Type B pancreatic cell (in vitro differentiated cells): ENCODE measurements around the gene AEBP2. TPM values are rescaled to one million over a fixed set of nuclear protein-coding genes. Genes with fewer than 3 reads are reported as not detected.

Experiments used
- DNase-seq: peaks from one replicate; pipeline ENCODE4 v3.0.0; 2021; ENCODE audit warnings: mixed read lengths; ENCODE audit not compliant: unreplicated experiment; ENCODE audit errors: extremely low spot score
- H3K27ac Mint-ChIP-seq: 2 replicates; pipeline ENCODE4 v1.8.0; 2021; ENCODE audit warnings: mild to moderate bottlenecking, mixed read lengths
- H3K27me3 Mint-ChIP-seq: 2 replicates; pipeline ENCODE4 v1.8.0; 2021; ENCODE audit warnings: mixed read lengths
- H3K36me3 Mint-ChIP-seq: 2 replicates; pipeline ENCODE4 v1.8.0; 2021; ENCODE audit warnings: mixed read lengths
- H3K4me1 Mint-ChIP-seq: one replicate; pipeline ENCODE4 v1.8.0; 2021; ENCODE audit warnings: mixed read lengths; ENCODE audit not compliant: unreplicated experiment
- H3K4me3 Mint-ChIP-seq: 2 replicates; pipeline ENCODE4 v1.8.0; 2021; ENCODE audit warnings: mild to moderate bottlenecking, mixed read lengths
- H3K9me3 Mint-ChIP-seq: 2 replicates; pipeline ENCODE4 v1.8.0; 2021; ENCODE audit warnings: mixed read lengths
- CTCF ChIP-seq: fragments of 200-600 bp; sonication (generic); conservative IDR thresholded peaks from 2 replicates; pipeline ENCODE4 v1.5.0; 2021; ENCODE audit warnings: antibody characterized with exemption, mild to moderate bottlenecking
- total RNA-seq: library from RNA; stranded (reverse); gene quantifications from 2 replicates; pipeline ENCODE4 v1.2.1, GENCODE V29; 2021; ENCODE audit warnings: low replicate concordance

Gene AEBP2
- total RNA-seq, 1 donor from 2014 or later, result 45.8 TPM

- H3K36me3 Mint-ChIP-seq, result peaks cover 56% of the 10 kb centered on the region
- H3K27ac Mint-ChIP-seq, result no peak overlapping the region
- no peaks in the 10 kb centered on the region for H3K4me1 Mint-ChIP-seq
- no peaks in the 10 kb centered on the region for H3K27me3 Mint-ChIP-seq
- no peaks in the 10 kb centered on the region for H3K9me3 Mint-ChIP-seq
- TF ChIP-seq CTCF, result no peak
- DNase-seq, result no peak
- no peak overlapping the region for H3K4me3 Mint-ChIP-seq
Observed at GRCh38 chr12:19506497-19506896, 67.2 kb downstream of the AEBP2 start.

- Mint-ChIP-seq H3K4me1 (no peaks in the 10 kb centered on the region), H3K36me3 (peaks cover 52% of the 10 kb centered on the region), H3K27me3 (no peaks in the 10 kb centered on the region), H3K4me3 (no peak overlapping the region), H3K9me3 (no peaks in the 10 kb centered on the region), H3K27ac (no peak overlapping the region)
- no peak for TF ChIP-seq CTCF
- no peak for DNase-seq
Observed at GRCh38 chr12:19507823-19508222, 68.5 kb downstream of the AEBP2 start.

- Mint-ChIP-seq H3K27ac (no peak overlapping the region), H3K27me3 (no peaks in the 10 kb centered on the region), H3K4me1 (no peaks in the 10 kb centered on the region), H3K4me3 (no peak overlapping the region), H3K36me3 (peaks cover 49% of the 10 kb centered on the region), H3K9me3 (no peaks in the 10 kb centered on the region)
- no peak for TF ChIP-seq CTCF
- no peak for DNase-seq
Observed at GRCh38 chr12:19510461-19510860, 71.2 kb downstream of the AEBP2 start.

GRCh38 chr12:19515179-19515578 lies 75.9 kb downstream of the AEBP2 start:
- no peaks in the 10 kb centered on the region for H3K4me1 Mint-ChIP-seq
- DNase-seq, result no peak
- H3K4me3 Mint-ChIP-seq, result no peak overlapping the region
- H3K9me3 Mint-ChIP-seq, result no peaks in the 10 kb centered on the region
- peaks cover 40% of the 10 kb centered on the region for H3K36me3 Mint-ChIP-seq
- H3K27me3 Mint-ChIP-seq, result no peaks in the 10 kb centered on the region
- no peak for TF ChIP-seq CTCF
- H3K27ac Mint-ChIP-seq, result no peak overlapping the region

GRCh38 chr12:19517583-19517982 lies 78.3 kb downstream of the AEBP2 start:
- DNase-seq, result no peak
- Mint-ChIP-seq H3K27ac (no peak overlapping the region), H3K27me3 (no peaks in the 10 kb centered on the region), H3K9me3 (no peaks in the 10 kb centered on the region), H3K4me3 (no peak overlapping the region), H3K36me3 (peaks cover 28% of the 10 kb centered on the region), H3K4me1 (no peaks in the 10 kb centered on the region)
- no peak for TF ChIP-seq CTCF

- no peak for TF ChIP-seq CTCF
- H3K27me3 Mint-ChIP-seq, result no peaks in the 10 kb centered on the region
- no peak overlapping the region for H3K4me3 Mint-ChIP-seq
- H3K9me3 Mint-ChIP-seq, result no peaks in the 10 kb centered on the region
- no peaks in the 10 kb centered on the region for H3K4me1 Mint-ChIP-seq
- no peak overlapping the region for H3K27ac Mint-ChIP-seq
- H3K36me3 Mint-ChIP-seq, result peaks cover 27% of the 10 kb centered on the region
- DNase-seq, result no peak
Observed at GRCh38 chr12:19518209-19518608, 78.9 kb downstream of the AEBP2 start.
